ENCODE data around the gene TOM1L2.
"Not testable (repeated sequence)": the region's sequence is repeated elsewhere in the genome, so short reads cannot be mapped to it uniquely, and the experiment has no call there.

Gene TOM1L2

DNA sequence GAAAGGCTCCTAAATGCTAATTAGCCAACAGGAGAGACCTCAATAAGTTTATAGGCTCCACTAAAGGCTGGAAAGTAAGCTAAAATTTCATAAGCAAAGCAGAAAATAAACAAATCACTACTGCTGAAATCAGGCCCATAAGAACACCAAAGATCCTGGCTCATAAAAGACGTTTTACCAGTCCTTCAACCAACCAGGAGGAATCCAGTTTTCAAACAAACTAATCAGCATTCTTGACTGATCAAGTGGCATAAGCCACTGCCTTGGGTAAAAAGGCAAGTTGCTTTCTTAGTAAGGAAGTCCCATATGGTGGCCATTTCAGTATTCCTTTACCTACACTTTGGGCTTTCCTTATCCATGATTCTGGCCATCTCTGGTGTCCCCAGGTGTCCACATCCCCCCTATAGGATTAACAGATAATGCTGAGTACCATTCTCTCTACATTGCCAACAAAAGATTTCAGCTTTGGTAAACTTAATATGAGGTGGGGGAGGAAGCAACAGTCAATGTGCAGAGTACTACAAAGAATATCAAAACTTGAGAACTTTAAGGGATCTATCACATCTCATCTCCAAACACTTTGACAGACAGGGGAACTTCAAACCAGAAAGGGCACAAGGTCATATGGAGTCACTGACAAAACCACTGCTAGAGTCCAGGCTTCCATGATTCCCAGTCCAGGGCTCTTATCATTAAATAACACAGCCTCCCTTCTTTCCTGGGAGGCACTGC lies 1.3 kb downstream of the TOM1L2 start:
- peak; percentile 25 for DNase-seq (ENCODE audit: low read depth)

DNA sequence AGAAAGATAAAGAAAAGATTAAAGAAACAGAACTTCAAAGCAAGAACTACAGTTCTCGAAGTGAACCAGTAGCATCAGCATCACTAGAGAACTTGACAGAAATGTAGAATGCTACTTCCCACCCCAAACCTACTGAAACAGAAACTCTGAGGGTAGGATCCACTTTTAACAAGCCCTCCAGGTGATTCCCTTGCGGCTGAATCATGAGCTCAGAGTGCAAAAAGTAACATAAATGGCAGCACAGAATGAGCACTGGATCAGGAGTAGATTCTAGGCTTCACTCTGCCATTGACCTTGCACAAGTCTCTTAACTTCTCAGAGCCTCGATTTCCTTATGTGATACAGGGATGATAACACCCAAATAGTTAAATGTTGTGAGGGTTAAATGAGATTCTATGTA lies 5.8 kb downstream of the TOM1L2 start:
- no peak for DNase-seq (ENCODE audit: low read depth)

DNA sequence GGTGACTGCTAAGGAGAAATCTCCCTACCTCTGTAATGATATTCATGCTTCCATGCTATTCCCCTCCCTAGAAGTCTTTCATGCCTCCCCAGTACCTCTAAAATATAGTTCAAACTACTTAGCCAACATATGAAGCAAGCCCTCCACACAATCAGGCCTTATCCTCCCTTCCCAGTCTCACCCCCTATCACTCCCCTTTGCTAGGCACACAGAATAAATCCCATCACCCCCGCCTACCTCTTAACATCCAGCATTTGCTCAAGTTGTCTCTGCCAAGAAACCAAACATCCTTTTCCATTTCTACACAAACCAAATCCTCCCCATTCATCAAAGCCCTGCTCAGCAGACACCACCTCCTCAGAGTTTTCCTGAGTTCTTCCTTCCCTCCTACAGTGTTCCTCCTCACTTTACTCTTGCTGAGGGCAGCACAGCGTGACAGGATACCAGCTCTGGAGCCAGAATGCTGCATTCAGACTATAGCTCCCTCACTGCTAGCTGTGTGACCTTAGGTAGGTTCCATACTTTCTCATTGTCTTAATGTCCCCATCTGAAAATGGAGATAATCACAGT lies 7.0 kb downstream of the TOM1L2 start:
- DNase-seq (ENCODE audit: low read depth) = no peak

DNA sequence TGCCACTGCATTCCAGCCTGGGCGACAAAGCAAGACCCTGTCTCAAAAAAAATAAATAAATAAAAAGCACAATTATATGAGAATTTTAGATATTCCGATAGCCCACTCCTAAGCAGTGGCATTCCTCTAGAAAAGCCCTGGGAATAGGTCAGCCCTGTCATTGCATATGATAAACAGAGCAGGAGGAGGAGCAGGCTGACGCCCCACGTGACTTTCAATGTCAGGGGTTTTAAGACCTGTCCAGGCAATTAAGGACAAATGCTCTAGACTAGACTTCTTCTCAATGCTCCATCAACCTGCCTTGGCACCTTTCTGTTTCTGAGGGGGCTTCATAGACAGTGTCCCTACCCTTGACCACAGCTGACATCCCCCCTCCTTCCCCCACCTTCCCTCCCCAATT lies 7.5 kb downstream of the TOM1L2 start:
- no peak for DNase-seq (ENCODE audit: low read depth)

DNA sequence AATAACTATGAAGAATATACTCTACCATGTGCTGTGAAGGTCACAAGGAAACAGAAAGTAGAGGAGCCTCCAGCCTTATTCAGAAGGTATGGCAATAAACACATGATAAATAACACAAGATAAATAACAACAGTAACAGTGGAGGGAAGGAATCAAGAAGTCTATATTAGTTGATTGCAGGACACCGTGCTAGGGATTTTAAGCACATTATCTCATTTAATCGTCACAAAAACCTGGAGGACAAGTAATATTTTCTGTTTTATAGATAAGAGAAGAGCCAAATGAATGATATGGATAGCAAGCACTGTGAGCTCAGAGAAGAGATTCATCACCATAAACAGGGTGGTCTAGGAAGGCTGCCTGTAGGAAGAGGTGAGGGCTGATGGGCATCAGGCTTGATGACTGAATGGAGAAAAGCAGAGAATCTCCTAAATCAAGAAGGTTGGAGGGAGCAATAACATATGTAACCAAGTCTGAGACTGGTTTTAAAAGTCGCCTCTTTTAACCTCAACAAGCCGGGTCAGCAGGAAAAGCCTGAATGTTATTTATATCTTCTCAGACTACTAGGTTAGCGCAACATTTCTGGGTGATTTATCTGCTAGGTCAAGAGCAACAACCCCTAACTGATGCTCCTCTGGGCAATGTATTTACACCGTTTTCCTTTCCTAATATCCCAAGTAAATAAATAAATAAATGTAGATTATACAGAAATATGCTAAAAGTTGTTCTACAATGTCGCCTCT lies 8.3 kb downstream of the TOM1L2 start:
- no peak for DNase-seq (ENCODE audit: low read depth)

DNA sequence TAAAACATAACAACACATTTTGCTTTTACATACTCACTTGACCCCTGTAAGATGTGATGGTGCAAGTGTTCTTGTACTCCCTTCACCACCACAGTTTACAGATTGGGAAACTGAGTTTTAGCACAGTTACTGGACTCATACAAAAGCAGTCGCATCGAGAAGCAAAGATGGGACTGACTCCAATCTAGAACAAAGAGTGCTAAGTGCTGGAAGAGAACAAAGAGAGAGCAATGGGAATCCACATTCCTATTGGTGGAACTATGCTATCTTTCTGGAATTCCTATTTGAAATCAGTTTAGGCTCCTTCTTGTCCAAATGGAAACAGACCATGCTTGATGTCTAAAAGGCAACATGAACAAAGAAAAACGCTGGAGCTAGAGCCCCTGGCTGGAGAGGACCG lies 9.1 kb downstream of the TOM1L2 start:
- DNase-seq (ENCODE audit: low read depth) = no peak

DNA sequence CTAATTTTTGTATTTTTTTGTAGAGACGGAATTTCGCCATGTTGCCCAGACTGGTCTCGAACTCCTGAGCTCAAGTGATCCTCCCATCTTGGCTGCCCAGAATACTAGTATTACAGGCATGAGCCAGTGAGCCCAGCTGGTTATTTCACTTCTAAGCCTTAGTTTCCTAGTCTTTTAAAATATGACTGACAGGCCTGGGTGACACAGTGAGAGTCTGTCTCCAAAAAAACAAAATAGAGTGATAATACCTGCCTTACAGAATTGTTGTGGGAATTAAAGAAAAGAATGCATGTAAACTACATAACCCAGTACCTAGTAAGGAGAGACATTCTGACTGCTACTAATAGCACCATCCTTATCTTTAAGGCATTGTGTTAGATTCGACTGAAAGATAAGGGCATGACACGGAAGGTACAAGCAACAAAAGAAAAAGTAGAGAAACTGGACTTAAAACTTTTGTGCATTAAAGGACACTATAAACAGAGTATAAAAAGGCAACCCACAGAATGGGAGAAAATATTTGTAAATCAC lies 11.6 kb downstream of the TOM1L2 start:
- no peak for DNase-seq (ENCODE audit: low read depth)

DNA sequence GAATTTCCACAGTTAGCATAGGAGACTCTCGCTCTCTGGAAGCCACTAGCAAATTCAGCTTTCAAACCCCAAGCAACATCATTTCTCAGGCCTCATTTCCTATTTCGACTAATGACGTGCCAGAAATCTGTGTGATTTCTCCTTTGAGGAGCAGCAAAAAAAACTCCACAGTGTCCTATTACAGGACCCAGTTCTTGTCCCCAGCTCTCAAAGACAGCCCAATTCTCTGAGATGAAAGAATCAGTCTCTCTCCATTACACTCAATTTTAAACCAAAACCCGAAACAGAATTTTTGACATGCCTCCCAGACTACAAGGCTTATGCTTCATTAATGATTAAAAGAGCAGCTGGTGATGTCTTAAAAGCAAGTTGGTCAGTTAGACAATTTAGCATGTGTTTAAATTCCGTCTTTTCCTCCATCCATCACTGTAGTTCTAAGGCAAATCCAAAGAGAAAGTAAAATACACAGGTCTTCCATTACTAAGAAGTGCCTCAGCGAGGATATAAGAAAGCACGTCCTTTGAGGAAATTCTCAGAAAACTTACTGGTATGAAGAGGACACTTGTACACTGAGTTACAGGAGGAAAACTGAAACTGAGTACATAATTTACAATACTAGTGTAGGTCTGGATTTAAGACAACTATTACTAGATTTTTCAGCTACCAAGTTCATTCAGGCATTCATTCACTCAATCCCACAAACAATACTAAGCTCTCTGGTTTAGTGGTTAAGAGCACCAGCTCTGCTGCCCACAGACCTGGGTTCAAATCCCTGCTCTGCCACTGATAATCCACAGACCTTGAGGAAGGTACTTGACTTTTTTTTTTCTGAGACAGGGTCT lies 12.5 kb downstream of the TOM1L2 start:
- DNase-seq (ENCODE audit: low read depth) = no peak

DNA sequence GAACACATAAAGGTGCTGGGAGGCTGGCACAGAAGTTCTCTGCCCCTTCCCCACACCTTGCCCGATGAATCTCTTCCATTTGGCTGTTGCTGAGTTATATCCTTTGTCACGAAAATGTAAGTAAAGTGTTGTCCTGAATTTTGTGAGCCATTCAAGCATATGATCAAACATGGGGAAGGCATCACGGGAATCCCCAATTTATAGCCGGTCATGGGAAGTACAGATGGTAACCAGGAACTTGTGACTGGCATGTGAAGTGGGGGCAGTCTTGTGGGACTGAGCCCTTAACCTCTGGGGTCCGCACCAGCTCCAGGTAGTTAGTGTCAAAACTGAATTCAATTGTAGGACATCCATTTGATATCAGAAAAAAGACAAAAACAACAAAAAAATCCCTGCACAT lies 13.2 kb downstream of the TOM1L2 start:
- DNase-seq (ENCODE audit: low read depth) = no peak

DNA sequence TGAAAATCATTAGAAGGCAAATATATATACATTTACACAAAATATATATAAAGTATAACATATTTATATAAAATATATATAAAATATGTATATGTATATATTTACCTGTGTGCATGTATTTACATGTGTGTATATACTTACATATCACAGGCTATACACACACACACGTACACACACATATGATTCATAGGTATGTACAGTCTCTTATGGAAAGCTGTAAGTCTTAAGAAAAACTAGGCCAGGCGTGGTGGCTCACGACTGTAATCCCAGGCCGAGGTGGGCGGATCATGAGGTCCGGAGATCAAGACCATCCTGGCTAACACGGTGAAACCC lies 14.7 kb downstream of the TOM1L2 start:
- no peak for DNase-seq (ENCODE audit: low read depth)

DNA sequence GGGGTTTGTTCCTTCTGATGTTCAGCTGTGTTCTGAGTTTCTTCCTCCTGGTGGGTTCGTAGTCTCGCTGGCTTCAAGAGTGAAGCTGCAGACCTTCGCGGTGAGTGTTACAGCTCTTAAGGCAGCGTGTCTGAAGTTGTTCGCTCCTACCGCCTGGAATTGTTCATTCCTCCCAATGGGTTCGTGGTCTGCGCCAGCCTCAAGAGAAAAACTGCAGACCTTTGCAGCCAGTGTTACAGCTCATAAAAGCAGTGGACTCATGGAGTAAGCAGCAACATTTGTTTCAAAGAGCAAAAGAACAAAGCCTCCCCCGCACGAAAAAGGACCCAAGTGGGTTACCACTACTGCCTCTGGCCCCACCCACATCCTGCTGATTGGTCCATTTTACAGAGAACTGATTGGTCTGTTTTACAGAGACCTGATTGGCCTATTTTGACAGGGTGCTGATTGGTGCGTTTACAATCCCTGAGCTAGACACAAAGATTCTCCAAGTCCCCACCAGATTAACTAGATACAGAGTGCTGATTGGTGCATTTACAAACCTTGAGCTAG lies 16.3 kb downstream of the TOM1L2 start:
- DNase-seq (ENCODE audit: low read depth) = not testable (repeated sequence)

DNA sequence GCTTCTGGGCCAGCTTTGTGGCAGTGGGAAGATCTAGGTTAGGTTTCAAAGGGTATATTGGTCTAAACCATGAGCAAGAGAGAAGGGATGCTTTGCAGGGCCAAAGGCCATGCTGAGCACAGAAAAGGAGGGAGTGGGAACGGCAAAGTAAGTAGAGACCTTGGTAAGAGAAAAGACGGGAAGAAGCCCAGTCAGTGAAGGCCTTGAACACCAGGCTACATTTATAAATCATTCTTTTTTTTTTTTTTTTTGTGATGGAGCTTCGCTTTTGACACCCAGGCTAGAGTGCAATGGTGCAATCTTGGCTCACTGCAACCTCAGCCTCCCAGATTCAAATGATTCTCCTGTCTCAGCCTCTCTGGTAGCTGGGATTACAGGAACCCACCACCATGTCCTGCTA lies 18.1 kb downstream of the TOM1L2 start:
- DNase-seq (ENCODE audit: low read depth) = no peak

DNA sequence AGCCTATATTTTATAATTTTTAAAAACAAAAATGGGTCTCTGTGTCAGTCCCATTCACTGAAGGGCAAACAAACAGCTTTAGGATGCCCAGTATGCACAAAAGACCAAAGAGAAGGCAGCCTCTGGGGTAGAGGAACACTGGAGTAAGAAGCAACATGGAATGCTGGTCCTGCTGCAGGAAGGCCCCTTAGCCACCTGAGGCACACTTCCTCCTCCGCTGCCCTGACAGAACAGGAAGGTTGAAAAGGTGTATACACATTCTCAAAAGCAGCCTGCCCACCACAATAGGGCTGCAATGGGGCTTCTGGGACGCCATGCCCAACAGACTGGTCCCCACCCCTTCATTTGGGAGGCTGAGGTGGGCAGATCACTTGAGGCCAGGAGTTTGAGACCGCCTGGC lies 19.5 kb downstream of the TOM1L2 start:
- DNase-seq (ENCODE audit: low read depth) = no peak

DNA sequence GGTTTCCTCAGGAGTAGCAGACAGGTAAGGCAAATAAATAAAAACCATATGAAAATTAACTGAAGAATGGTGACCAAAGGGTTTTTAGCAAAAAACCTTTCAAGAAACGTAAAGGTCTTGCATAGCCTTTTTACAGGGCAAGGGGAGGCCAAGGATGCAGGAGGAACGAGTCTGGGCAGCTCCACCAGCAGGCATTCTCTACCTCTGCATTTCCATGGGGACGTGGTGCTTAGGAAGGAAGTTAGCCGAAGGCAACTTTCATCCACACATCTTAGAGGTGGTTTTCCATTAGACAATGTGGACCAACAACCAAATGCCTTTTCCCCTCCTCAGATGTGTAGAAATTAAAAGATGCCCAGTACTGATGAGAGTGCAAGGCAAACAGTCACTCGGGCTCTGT lies 20.7 kb downstream of the TOM1L2 start:
- no peak for DNase-seq (ENCODE audit: low read depth)

DNA sequence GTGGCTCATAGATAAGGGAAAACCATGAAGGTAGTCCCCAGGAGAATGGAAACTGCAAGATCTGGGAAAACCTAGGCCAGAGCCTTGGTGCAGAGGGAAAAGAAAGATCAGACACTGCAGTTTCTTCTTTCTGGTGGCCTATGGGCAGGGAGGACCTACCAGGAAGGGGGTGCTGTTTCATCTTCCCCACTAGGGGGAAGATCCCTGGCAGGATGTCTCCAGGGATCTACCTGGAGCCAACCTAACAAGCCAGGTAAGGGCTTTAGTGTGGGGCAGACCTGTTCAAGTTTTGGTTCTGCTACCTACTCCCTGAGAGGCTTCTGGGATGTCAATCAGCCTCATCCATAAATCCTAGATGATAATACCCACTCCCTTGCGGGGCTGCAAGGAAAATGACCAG lies 21.4 kb downstream of the TOM1L2 start:
- DNase-seq (ENCODE audit: low read depth) = no peak

DNA sequence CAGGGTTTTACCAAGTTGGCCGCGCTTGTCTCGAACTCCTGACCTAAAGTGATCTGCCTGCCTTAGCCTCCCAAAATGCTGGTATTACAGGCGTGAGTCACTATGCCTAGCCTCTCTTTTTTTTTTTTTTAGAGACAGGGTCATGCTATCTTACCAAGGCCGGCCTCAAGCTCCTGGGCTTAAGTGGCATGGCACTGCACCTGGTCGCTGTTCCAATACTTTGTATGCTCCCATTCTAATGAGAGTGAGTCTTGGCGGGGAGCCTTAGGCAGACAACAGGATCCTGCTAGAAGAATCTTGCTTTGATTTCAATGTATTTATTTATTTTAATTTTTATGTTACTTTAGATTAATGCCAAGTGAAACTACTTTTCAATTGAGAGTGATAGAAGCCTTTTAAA lies 21.9 kb downstream of the TOM1L2 start:
- DNase-seq (ENCODE audit: low read depth) = no peak

DNA sequence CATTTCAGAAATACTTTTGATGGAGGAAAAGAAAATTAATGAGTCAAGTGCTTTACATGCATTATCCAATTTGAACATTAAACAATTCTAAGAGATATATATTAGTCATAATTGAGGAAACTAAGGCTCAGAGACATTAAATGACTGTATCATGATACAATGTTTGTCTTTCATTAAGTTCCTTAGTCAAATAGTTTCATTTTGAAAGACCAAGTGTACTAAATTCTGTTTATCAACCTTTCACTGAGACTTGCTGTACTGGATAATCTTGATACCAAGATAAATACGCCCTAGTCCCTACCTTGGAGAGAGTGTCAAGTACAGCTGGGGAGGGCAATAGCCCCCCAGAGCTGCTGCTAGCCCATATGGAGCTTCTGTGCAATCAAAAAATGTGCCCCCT lies 24.2 kb downstream of the TOM1L2 start:
- DNase-seq (ENCODE audit: low read depth) = no peak

DNA sequence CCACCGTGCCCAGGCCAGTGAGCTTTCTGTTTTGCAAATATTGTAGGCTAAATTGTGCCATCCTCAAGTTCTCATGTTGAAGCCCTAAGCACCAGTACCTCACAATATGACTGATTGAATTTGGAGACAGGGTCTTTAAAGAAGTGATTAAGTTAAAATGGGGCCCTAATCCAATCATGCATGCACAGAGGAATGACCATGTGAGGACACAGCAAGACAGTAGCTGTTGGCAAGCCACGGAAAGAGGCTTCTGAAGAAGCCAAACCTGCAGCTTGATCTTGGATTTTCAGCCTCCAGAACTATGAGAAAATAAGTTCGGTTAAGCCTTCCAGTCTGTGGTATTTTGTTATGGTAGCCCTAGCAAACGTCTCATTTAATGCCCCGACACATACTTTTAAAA lies 24.9 kb downstream of the TOM1L2 start:
- no peak for DNase-seq (ENCODE audit: low read depth)

DNA sequence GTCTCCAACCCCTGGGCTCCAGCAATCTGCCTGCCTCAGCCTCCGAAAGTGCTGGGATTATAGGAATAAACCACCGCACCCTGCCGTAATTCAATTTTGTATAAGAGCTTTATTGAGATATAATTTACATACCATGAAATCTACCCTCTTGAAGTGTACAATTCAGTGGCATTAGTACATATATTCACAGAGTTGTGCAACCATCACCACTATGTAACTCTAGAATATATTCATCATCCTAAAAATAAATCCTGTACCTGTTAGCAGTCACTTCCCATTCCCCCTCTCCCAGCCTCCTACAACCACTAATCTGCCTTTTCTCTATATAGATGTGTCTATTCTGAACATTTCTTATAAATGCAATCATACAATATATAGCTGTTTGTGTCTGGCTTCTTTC lies 26.1 kb downstream of the TOM1L2 start:
- DNase-seq (ENCODE audit: low read depth) = no peak

DNA sequence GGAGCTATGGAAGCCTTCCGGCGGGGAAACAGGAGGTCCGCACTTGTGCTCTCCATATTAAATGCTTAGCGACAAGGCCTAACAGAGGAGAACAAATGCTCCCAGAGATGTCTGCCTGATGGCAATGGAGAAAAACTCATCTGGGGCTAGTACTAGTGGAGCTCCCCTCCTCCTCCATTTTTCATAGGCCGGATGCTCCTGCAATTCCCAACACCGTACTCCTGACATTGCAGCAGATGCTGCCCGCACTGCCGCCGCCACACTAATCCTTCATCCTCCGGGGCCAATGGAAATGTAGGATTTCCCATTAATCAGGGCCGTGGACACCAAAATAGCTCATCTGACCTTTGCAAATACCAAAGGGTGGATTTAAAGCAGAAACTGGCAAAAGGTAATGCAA lies 27.5 kb downstream of the TOM1L2 start:
- DNase-seq (ENCODE audit: low read depth) = no peak

DNA sequence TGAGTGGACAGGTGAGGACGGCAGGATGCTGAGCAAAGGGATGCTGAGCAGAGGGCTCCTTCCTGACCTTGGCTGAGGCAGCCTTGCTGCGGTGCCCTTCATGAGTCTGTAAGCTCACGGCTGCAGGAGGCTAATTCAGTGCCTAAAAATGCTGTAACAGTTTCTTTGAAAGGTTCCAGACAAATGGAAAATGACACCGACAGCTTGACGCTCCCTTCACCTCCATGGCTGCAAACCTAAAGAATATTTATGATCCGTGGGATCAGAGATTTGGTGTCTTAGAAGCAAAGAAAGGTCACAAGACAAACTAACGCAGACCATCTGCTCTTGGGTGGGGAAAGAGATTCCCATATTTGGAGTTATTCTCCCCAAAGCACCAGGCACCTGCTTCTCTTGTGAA lies 28.0 kb downstream of the TOM1L2 start:
- DNase-seq (ENCODE audit: low read depth) = no peak

DNA sequence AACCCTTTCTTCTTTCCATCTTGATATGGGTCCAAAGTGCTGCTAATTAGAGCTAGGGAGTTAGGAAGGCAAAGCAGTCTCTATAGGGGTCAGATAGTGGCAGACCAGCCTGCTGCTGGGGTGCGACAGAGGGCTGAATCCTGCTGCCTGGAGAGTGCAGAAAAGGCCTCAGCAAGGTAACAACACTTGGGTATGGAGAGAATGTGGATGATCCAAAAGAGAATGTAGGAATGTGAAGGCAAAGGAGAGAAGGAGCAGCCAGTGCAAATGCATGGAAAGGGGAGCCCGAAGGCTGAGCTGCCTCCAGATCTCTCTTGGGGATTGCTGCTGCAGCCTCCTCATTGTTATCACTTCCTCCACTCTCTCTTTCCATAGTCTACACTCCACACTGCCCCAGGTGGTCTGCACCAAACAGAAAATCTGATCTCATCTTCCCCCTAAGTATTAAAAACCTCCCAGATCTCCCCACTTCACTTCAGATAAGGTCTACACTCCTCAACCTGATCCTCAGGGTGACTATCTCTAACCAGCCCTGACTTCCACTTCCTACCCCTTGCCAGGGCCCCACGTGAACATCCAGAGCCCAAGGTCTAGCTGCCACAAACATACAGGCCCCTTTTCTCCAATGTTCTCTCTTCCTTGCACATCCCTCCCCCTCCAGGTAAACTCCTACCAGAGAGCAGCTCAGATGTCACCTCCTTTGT lies 28.8 kb downstream of the TOM1L2 start:
- no peak for DNase-seq (ENCODE audit: low read depth)

Measured in CMK (cell line).